Measurements from ENCODE around the gene EPB41L4A.

EPB41L4A gene

GRCh38 chr5:112264666-112265065 is 154.4 kb downstream of the EPB41L4A start:
- no peak for DNase-seq (ENCODE audit: extremely low spot score)
- ChIA-PET POLR2A (no interaction called here), CTCF (no interaction called here)
- no peak for TF ChIP-seq CTCF (IDR thresholded peaks at IDR 0.05; ENCODE audit: control extremely low read depth, extremely low read depth, low read depth, missing control alignments)

- no peak for DNase-seq (ENCODE audit: extremely low spot score)
- POLR2A ChIA-PET: no interaction called here
- CTCF ChIA-PET: no interaction called here
- TF ChIP-seq CTCF (IDR thresholded peaks at IDR 0.05; ENCODE audit: control extremely low read depth, extremely low read depth, low read depth, missing control alignments): no peak
These were observed 154.9 kb downstream of the EPB41L4A start for GRCh38 chr5:112264151-112264550.

GRCh38 chr5:112263469-112263868 is 155.6 kb downstream of the EPB41L4A start:
- DNase-seq (ENCODE audit: extremely low spot score): no peak
- ChIA-PET POLR2A (no interaction called here), CTCF (no interaction called here)
- TF ChIP-seq CTCF (IDR thresholded peaks at IDR 0.05; ENCODE audit: control extremely low read depth, extremely low read depth, low read depth, missing control alignments): no peak

- no peak for DNase-seq (ENCODE audit: extremely low spot score)
- POLR2A ChIA-PET: no interaction called here
- CTCF ChIA-PET: interaction anchor here (1.8 kb wide), 1 partner anchor 162 kb away, joined by 6 read pairs; no protein-coding TSS in a partner anchor
- no peak for TF ChIP-seq CTCF (IDR thresholded peaks at IDR 0.05; ENCODE audit: control extremely low read depth, extremely low read depth, low read depth, missing control alignments)
These were observed 160.5 kb downstream of the EPB41L4A start for GRCh38 chr5:112258571-112258970.

- ChIA-PET CTCF (interaction anchor here (1.4 to 1.8 kb wide), 2 partner anchors 11 to 163 kb away, joined by 3 to 6 read pairs; no protein-coding TSS in a partner anchor), POLR2A (no interaction called here)
- no peak for TF ChIP-seq CTCF (IDR thresholded peaks at IDR 0.05; ENCODE audit: control extremely low read depth, extremely low read depth, low read depth, missing control alignments)
- DNase-seq (ENCODE audit: extremely low spot score): no peak
These were observed 161.1 kb downstream of the EPB41L4A start for GRCh38 chr5:112257976-112258375.

- DNase-seq (ENCODE audit: extremely low spot score): no peak
- TF ChIP-seq CTCF (IDR thresholded peaks at IDR 0.05; ENCODE audit: control extremely low read depth, extremely low read depth, low read depth, missing control alignments): no peak
- POLR2A ChIA-PET: no interaction called here
- CTCF ChIA-PET: interaction anchor here (1.4 to 1.6 kb wide), 2 partner anchors 12 to 41 kb away, joined by 3 read pairs; no protein-coding TSS in a partner anchor
These were observed 162.1 kb downstream of the EPB41L4A start for GRCh38 chr5:112257005-112257404.

GRCh38 chr5:112254303-112254702 is 164.8 kb downstream of the EPB41L4A start:
- TF ChIP-seq CTCF (IDR thresholded peaks at IDR 0.05; ENCODE audit: control extremely low read depth, extremely low read depth, low read depth, missing control alignments): no peak
- ChIA-PET POLR2A (no interaction called here), CTCF (interaction anchor here (1.0 kb wide), 1 partner anchor 16 kb away, joined by 3 read pairs; no protein-coding TSS in a partner anchor)
- DNase-seq (ENCODE audit: extremely low spot score): no peak

Data from GM10248 (cell line).